GM19455 (cell line): ENCODE measurements around the gene AGPAT2.

Experiments used
- ATAC-seq: cut with Tn5 transposase; IDR thresholded peaks from one replicate; pipeline ENCODE4 v1.9.1; 2021; ENCODE audit not compliant: unreplicated experiment

Gene AGPAT2

GRCh38 chr9:136665111-136665703 lies 22.1 kb downstream of the AGPAT2 start:
- ATAC-seq: no peak

- no peak for ATAC-seq
These were observed 23.0 kb downstream of the AGPAT2 start for GRCh38 chr9:136664000-136664915.

- no peak for ATAC-seq
These were observed 24.3 kb downstream of the AGPAT2 start, which contains the start of gene EGFL7 for GRCh38 chr9:136662656-136663581. Gene EGFL7, plus strand, starts transcription at chr9:136662916. Its CDS starts 5,367 bp downstream, at chr9:136668283.

- ATAC-seq: no peak
These were observed 25.0 kb downstream of the AGPAT2 start for GRCh38 chr9:136662326-136662655.

GRCh38 chr9:136661641-136662325 lies 25.5 kb downstream of the AGPAT2 start:
- no peak for ATAC-seq

- no peak for ATAC-seq
These were observed 26.2 kb downstream of the AGPAT2 start for GRCh38 chr9:136660971-136661550.

- ATAC-seq: no peak
These were observed 27.1 kb downstream of the AGPAT2 start for GRCh38 chr9:136659861-136660784.

- no peak for ATAC-seq
These were observed 28.3 kb downstream of the AGPAT2 start for GRCh38 chr9:136658849-136659535.

- ATAC-seq: no peak
These were observed 29.0 kb downstream of the AGPAT2 start for GRCh38 chr9:136657974-136658848.

- no peak for ATAC-seq
These were observed 30.3 kb downstream of the AGPAT2 start for GRCh38 chr9:136656795-136657611.

- no peak for ATAC-seq
These were observed 31.0 kb downstream of the AGPAT2 start for GRCh38 chr9:136656183-136656738.

- no peak for ATAC-seq
These were observed 31.6 kb downstream of the AGPAT2 start for GRCh38 chr9:136655536-136656182.

GRCh38 chr9:136654820-136655535 lies 32.3 kb downstream of the AGPAT2 start:
- no peak for ATAC-seq

GRCh38 chr9:136653323-136654079 lies 33.8 kb downstream of the AGPAT2 start:
- ATAC-seq: no peak

- no peak for ATAC-seq
These were observed 35.4 kb downstream of the AGPAT2 start for GRCh38 chr9:136651860-136652259.
